GM21737 (cell line): Measurements from ENCODE around the gene EIF2B5.

ENCODE experiments used
- ATAC-seq: cut with Tn5 transposase; IDR thresholded peaks from one replicate; pipeline ENCODE4 v1.9.1; 2021; ENCODE audit warnings: mild to moderate bottlenecking, moderate library complexity; ENCODE audit not compliant: unreplicated experiment

Gene EIF2B5

DNA sequence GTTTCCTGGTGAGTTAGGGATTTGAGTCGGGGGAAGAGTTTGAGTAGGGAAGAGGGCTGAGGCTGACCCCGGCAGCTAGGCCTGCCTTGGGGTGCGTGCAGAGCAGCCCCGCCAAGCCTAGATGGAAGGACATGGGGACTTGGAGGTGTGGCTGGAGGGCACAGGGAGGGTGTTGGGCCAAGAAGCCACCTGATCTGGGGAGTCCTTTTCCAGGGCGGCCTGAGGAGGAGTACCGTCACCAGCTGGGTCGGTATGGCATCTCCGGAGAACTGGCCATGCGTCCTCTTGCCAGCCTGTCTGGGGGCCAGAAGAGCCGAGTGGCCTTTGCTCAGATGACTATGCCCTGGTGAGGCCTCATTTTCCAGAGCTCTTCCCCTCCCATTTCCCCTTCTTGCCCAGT lies 57.7 kb downstream of the EIF2B5 start:
- no peak for ATAC-seq

- ATAC-seq: no peak
These were observed 58.9 kb downstream of the EIF2B5 start for GRCh38 chr3:184193991-184194539.
